ENCODE results near the gene CYP19A1. TPM values are rescaled to one million over a fixed set of nuclear protein-coding genes. Genes with fewer than 3 reads are reported as not detected.

The CYP19A1 gene
- polyA plus RNA-seq, 1 of the 3 experiments (the other 2 are of a cell fraction): 0.03 TPM

- Histone ChIP-seq H3K4me1 (ENCODE audit: control insufficient read depth in 1 of 2, insufficient read depth in 2 of 2, low read depth in 1 of 2, low read length in 1 of 2) (peaks cover 0 to 8% of the 10 kb centered on the region in 2 experiments; a peak in 1 of 4 replicates), H3K36me3 (replicated peaks in 1 of 2; ENCODE audit: control insufficient read depth in 1 of 2, insufficient read depth in 2 of 2, low read length in 1 of 2) (no peaks in the 10 kb centered on the region), H3K9me2 (no peaks in the 10 kb centered on the region), H3K27ac (ENCODE audit: low read depth in 2 of 2, low read length in 1 of 2) (no peak overlapping the region), H3K4me3 (ENCODE audit: low read depth in 2 of 2, low read length in 1 of 2) (no peak overlapping the region), H3K79me2 (ENCODE audit: insufficient read depth) (no peaks in the 10 kb centered on the region), H3K4me2 (no peak overlapping the region), H2AFZ (ENCODE audit: low read depth) (no peak overlapping the region), H3F3A (replicated peaks; ENCODE audit: insufficient read depth) (no peaks in the 10 kb centered on the region), H3K9me3 (no peaks in the 10 kb centered on the region), H3K27me3 (ENCODE audit: insufficient read depth) (peaks cover 7% of the 10 kb centered on the region; the same call in 1 of the 2 replicates), H4K20me1 (ENCODE audit: insufficient read depth) (no peaks in the 10 kb centered on the region), H3K9ac (no peak overlapping the region)
- ChIA-PET CTCF (interaction anchor here (2.6 to 6.5 kb wide), 2 partner anchors 55 to 95 kb away, joined by 8 to 32 read pairs; no protein-coding TSS in a partner anchor), POLR2A (no interaction called here)
- DNase-seq: no peak
- 60% methylated on average over 6 of the region's 6 CpGs for WGBS (ENCODE audit: low lambda C conversion rate)
- TF ChIP-seq JUND (IDR thresholded peaks at IDR 0.05) (no peak), RCOR1 (IDR thresholded peaks at IDR 0.05; ENCODE audit: low read length) (no peak), FOXJ3 (CRISPR knock-in tag; IDR thresholded peaks at IDR 0.05) (no peak), FOSL2 (IDR thresholded peaks at IDR 0.05; ENCODE audit: borderline replicate concordance, low read depth) (no peak), FOXM1 (IDR thresholded peaks at IDR 0.05; ENCODE audit: low read depth) (no peak), MXI1 (IDR thresholded peaks at IDR 0.05; ENCODE audit: low read depth, low read length) (no peak), REST (IDR thresholded peaks at IDR 0.05; ENCODE audit: low read depth, low read length) (no peak), CHD2 (IDR thresholded peaks at IDR 0.05; ENCODE audit: low read length, partially characterized antibody) (no peak), ELF1 (IDR thresholded peaks at IDR 0.05) (no peak), IRF3 (IDR thresholded peaks at IDR 0.05; ENCODE audit: low read depth, low read length) (no peak), GATA2 (CRISPR knock-in tag; IDR thresholded peaks at IDR 0.05) (no peak), CTCF (IDR thresholded peaks at IDR 0.05) (no peak)
- TF ChIP-seq, protein P1, sequence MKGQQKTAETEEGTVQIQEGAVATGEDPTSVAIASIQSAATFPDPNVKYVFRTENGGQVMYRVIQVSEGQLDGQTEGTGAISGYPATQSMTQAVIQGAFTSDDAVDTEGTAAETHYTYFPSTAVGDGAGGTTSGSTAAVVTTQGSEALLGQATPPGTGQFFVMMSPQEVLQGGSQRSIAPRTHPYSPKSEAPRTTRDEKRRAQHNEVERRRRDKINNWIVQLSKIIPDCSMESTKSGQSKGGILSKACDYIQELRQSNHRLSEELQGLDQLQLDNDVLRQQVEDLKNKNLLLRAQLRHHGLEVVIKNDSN (IDR thresholded peaks at IDR 0.05; ENCODE audit: borderline replicate concordance, low read depth): no peak
- TF ChIP-seq, protein P2, sequence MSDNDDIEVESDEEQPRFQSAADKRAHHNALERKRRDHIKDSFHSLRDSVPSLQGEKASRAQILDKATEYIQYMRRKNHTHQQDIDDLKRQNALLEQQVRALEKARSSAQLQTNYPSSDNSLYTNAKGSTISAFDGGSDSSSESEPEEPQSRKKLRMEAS (IDR thresholded peaks at IDR 0.05; ENCODE audit: low read depth): no peak
Observed at GRCh38 chr15:51284871-51285270, 53.5 kb downstream of the CYP19A1 start.

Measured in SK-N-SH (cell line).